ENCODE results near the gene GET3. TPM values are rescaled to one million over a fixed set of nuclear protein-coding genes. Genes with fewer than 3 reads are reported as not detected.
"Not testable (repeated sequence)": the region's sequence is repeated elsewhere in the genome, so short reads cannot be mapped to it uniquely, and the experiment has no call there.

Gene GET3
- total RNA-seq, 1 donor = 99.5 TPM

DNA sequence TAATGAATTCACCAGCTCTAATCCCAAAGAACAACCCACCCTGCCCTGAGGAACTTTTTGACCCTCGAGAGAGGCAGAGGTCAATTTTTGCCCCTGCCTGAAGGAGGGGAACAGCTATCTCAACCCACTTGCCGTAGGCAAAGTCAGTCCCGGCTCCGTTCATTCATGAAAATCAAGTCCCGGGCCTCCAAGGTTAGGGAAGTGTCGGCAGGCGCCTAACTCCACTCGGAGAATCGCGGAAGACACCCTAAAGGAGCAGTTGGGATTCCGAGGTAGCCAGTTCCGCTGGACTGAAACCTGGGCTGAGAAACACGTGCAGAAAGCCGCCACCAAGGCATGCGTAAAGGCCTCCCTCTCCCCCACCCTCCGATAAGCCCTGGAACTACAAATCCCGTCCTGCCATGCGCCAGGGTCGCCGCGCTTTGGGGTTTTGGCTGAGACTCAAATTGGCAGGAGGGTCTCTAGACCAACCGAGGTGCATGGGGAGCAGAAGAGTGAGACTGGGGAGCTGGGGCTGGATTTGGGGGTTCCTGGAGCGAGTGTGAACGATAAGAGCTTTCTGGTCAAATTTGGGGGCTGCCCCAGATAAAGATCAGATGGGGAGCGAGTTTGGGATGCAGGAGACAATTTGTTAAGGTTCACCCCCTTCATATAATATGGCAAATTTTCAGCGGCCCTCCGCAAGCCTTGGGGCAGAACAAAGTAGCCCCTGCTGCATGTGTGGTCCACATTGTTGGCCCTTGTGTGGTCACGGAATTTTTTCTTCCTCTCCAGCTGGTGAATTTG lies 13.5 kb upstream of the GET3 start, which contains the start of gene TNPO2:
Gene TNPO2, minus strand, starts transcription at position 292 of the 786 bp plus-strand sequence. CDS start 2,955 bp downstream, outside the sequence.
- H4K20me1 ChIP-seq (ENCODE audit: insufficient read depth, low read length) = peaks cover 12% of the 10 kb centered on the region
- no peaks in the 10 kb centered on the region for H3K9me3 ChIP-seq (ENCODE audit: low read depth, low read length)
- peaks cover 43% of the 10 kb centered on the region for H3K79me2 ChIP-seq (ENCODE audit: insufficient read depth, low read length)
- peak within 1 kb of the TSS; percentile 88 for H3K4me2 ChIP-seq (ENCODE audit: insufficient read depth, low read length)
- H3K4me1 ChIP-seq (ENCODE audit: insufficient read depth, low read length) = peaks cover 19% of the 10 kb centered on the region
- TF ChIP-seq, protein P1, sequence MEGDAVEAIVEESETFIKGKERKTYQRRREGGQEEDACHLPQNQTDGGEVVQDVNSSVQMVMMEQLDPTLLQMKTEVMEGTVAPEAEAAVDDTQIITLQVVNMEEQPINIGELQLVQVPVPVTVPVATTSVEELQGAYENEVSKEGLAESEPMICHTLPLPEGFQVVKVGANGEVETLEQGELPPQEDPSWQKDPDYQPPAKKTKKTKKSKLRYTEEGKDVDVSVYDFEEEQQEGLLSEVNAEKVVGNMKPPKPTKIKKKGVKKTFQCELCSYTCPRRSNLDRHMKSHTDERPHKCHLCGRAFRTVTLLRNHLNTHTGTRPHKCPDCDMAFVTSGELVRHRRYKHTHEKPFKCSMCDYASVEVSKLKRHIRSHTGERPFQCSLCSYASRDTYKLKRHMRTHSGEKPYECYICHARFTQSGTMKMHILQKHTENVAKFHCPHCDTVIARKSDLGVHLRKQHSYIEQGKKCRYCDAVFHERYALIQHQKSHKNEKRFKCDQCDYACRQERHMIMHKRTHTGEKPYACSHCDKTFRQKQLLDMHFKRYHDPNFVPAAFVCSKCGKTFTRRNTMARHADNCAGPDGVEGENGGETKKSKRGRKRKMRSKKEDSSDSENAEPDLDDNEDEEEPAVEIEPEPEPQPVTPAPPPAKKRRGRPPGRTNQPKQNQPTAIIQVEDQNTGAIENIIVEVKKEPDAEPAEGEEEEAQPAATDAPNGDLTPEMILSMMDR (IDR thresholded peaks at IDR 0.05; ENCODE audit: extremely low read depth, low read depth, low read length) = no peak
- peak; percentile 91 for DNase-seq (ENCODE audit: insufficient read length, low spot score, missing footprints)
- H3K27ac ChIP-seq (ENCODE audit: low read depth, low read length) = peak within 1 kb of the TSS; percentile 57
- H3K27me3 ChIP-seq (ENCODE audit: insufficient read depth, low read length) = no peaks in the 10 kb centered on the region
- H3K4me3 ChIP-seq (ENCODE audit: insufficient read depth, low read length) = peak within 1 kb of the TSS; percentile 92
- H2AFZ ChIP-seq (ENCODE audit: low read length) = peak within 1 kb of the TSS; percentile 85
- peaks cover 19% of the 10 kb centered on the region for H3K36me3 ChIP-seq (ENCODE audit: insufficient read depth, low read length)

DNA sequence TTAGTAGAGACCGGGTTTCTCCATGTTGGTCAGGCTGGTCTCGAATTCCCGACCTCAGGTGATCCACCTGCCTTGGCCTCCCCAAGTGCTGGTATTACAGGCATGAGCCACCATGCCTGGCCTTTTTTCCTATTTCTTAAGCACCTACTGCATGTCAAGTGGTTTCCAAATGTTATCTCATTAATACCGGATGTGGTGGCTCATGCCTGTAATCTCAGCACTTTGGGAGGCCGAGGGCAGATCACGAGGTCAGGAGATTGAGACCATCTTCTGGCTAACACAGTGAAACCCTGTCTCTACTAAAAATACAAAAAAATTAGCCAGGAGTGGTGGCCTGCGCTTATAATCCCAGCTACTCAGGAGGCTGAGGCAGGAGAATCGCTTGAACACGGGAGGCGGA lies 11.7 kb upstream of the GET3 start:
- H3K27ac ChIP-seq (ENCODE audit: low read depth, low read length); H2AFZ ChIP-seq (ENCODE audit: low read length); H3K4me2 ChIP-seq (ENCODE audit: insufficient read depth, low read length); DNase-seq (ENCODE audit: insufficient read length, low spot score, missing footprints); H3K27me3 ChIP-seq (ENCODE audit: insufficient read depth, low read length); H3K9me3 ChIP-seq (ENCODE audit: low read depth, low read length); H3K4me3 ChIP-seq (ENCODE audit: insufficient read depth, low read length); H4K20me1 ChIP-seq (ENCODE audit: insufficient read depth, low read length): not testable (repeated sequence)
- Histone ChIP-seq H3K4me1 (ENCODE audit: insufficient read depth, low read length) (peaks cover 15% of the 10 kb centered on the region), H3K36me3 (ENCODE audit: insufficient read depth, low read length) (peaks cover 30% of the 10 kb centered on the region), H3K79me2 (ENCODE audit: insufficient read depth, low read length) (peaks cover 37% of the 10 kb centered on the region)

DNA sequence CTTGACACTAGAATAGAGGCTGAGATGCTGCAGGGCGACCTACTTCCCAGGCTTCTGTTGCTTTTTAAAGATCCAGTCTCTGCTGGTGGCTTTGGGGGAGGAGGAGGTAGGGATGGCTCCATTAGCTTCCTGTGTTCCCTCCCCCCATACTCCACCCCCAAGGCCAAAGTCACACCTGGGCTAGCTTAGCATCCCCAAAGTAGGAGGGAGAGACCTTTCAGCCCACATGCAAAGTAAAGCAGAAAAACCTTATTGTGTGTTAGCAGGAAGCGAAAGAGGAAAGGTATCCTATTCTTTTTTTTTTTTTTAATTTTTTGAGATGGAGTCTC lies 10.3 kb upstream of the GET3 start:
- peaks cover 37% of the 10 kb centered on the region for H3K79me2 ChIP-seq (ENCODE audit: insufficient read depth, low read length)

DNA sequence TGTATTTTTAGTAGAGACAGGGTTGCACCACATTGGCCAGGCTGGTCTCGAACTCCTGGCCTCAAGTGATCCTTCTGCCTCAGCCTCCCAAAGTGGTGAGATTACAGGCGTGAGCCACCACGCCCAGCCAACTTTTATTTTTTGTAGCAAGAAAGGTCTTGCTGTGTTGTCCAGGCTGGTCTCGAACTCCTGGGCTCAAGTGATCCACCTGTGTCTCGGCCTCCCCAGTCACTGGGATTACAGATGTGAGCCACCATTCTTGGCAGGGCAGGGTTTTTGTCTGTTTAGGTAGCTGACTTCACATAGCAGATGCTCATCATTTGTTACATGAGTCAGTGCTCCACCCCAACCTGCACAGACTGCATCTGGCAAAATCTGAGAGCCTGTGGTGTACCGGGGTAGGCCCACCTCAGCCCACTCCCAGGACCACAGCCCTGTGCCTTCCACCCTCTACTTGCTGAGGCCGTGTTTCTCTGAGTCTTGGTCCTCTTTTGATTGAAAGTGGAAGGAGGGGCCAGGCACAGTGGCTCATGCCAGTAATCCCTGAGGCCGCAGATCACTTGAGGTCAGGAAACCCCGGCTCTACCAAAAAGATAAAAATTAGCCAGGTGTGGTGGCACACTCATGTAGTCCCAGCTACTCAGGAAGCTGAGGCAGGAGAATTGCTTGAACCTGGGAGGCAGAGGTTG lies 9.4 kb upstream of the GET3 start:
- Histone ChIP-seq H3K4me2 (ENCODE audit: insufficient read depth, low read length) (no peak overlapping the region), H4K20me1 (ENCODE audit: insufficient read depth, low read length) (peaks cover 27% of the 10 kb centered on the region), H3K9me3 (ENCODE audit: low read depth, low read length) (no peaks in the 10 kb centered on the region), H3K79me2 (ENCODE audit: insufficient read depth, low read length) (peaks cover 45% of the 10 kb centered on the region), H3K4me1 (ENCODE audit: insufficient read depth, low read length) (peaks cover 22% of the 10 kb centered on the region), H3K27me3 (ENCODE audit: insufficient read depth, low read length) (no peaks in the 10 kb centered on the region), H3K27ac (ENCODE audit: low read depth, low read length) (no peak overlapping the region), H2AFZ (ENCODE audit: low read length) (no peak overlapping the region), H3K36me3 (ENCODE audit: insufficient read depth, low read length) (peaks cover 42% of the 10 kb centered on the region), H3K4me3 (ENCODE audit: insufficient read depth, low read length) (no peak overlapping the region)
- TF ChIP-seq, protein P1 (IDR thresholded peaks at IDR 0.05; ENCODE audit: extremely low read depth, low read depth, low read length) = no peak
- DNase-seq (ENCODE audit: insufficient read length, low spot score, missing footprints) = peak; percentile 17

More for the DNA sequence above, 10.3 kb upstream of the GET3 start:
- Histone ChIP-seq H4K20me1 (ENCODE audit: insufficient read depth, low read length) (peaks cover 19% of the 10 kb centered on the region), H3K9me3 (ENCODE audit: low read depth, low read length) (no peaks in the 10 kb centered on the region), H3K4me1 (ENCODE audit: insufficient read depth, low read length) (peaks cover 17% of the 10 kb centered on the region), H3K36me3 (ENCODE audit: insufficient read depth, low read length) (peaks cover 42% of the 10 kb centered on the region), H2AFZ (ENCODE audit: low read length) (no peak overlapping the region), H3K27me3 (ENCODE audit: insufficient read depth, low read length) (no peaks in the 10 kb centered on the region), H3K4me3 (ENCODE audit: insufficient read depth, low read length) (no peak overlapping the region), H3K27ac (ENCODE audit: low read depth, low read length) (no peak overlapping the region), H3K4me2 (ENCODE audit: insufficient read depth, low read length) (no peak overlapping the region)
- TF ChIP-seq, protein P1 (IDR thresholded peaks at IDR 0.05; ENCODE audit: extremely low read depth, low read depth, low read length) = no peak
- no peak for DNase-seq (ENCODE audit: insufficient read length, low spot score, missing footprints)
